GM18858 (cell line): ENCODE data around the gene NCOA3.
"Not testable (repeated sequence)": the region's sequence is repeated elsewhere in the genome, so short reads cannot be mapped to it uniquely, and the experiment has no call there.

Experiments used
- ATAC-seq: cut with Tn5 transposase; IDR thresholded peaks from one replicate; pipeline ENCODE4 v1.9.1; 2021; ENCODE audit not compliant: unreplicated experiment

Gene NCOA3

GRCh38 chr20:47535088-47535487 lies 33.4 kb downstream of the NCOA3 start:
- no peak for ATAC-seq

DNA sequence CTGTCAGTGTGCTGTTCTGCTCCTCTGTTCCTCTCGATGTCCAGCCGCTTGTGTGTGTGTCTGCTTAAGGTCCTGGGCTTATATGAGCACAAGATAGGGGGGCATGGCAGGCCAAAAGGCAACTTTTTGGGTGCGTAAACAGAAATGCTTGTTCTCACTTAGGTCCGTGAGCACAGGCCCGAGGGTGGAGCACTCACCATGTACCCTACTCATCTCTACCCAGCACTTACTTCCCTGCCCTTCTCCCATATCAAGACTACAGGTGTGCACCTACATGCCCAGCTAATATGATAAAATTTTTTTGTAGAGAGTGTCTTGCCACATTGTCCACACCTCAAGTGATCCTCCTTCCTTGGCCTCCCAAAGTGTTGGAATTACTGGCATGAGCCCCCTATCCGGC lies 34.3 kb downstream of the NCOA3 start:
- no peak for ATAC-seq

DNA sequence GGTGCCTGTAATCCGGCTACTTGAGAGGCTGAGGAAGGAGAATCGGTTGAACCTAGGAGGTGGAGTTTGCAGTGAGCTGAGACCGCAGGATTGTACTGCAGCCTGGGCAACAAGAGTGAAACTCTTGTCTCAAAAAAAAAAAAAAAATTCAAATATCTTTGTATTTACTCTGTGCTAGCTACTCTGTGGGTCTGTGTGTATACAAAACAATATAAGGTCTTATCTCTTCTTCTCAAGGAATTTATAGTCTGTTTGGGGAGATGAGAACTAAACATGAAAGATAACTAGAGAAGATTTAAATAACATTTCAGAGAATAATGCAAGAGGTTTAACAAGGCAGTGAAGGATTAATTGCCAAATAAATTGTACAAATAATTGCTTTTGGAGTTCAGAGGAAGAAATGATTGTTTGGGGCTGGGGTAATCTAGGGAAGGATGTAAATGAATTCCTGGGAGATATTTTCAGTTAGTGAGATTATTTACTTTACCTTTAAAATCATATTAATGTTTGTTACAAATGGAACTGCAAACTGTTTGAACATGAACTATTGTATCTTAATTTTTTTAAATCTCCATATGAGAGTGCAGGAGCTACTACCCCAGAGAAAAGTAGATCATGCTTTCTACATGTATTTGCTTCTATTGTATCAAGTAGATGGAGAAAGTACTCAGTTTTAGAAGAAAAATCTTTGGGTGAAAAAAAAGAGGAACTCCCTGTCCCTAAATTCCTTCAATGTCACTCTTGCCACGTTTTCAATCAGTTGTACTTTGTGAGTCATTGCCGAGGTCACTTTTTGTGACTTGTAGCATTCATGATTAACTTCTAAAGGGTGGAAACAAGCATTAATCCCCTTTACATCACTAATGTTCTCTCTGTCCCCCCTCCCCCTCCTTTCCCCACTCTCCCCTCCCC lies 39.0 kb downstream of the NCOA3 start:
- no peak for ATAC-seq

DNA sequence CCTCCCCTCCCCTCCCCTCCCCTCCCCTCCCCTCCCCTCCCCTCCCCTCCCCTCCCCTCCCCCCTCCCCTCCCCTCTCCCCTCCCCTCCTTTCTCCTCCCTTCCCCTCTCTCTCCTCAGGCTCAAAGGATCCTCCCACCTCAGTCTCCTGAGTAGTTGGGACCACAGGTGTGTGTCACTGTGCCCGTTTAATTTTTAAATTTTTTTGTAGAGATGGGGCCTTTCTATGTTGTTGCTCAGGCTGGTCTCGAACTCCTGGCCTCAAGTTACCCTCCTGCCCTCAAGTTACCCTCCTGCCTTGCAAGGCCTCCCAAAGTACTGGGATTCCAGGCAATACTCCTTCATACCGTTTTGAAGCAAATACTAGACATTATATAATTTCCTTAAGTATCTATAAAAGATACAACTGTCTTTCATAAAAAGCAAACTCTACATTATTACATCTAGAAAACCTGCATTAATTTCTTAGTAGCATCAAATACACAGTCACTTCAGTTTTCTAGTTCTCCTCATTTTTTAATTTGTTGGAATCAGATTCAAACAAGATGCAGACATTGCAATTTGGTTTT lies 39.8 kb downstream of the NCOA3 start:
- ATAC-seq = no peak

DNA sequence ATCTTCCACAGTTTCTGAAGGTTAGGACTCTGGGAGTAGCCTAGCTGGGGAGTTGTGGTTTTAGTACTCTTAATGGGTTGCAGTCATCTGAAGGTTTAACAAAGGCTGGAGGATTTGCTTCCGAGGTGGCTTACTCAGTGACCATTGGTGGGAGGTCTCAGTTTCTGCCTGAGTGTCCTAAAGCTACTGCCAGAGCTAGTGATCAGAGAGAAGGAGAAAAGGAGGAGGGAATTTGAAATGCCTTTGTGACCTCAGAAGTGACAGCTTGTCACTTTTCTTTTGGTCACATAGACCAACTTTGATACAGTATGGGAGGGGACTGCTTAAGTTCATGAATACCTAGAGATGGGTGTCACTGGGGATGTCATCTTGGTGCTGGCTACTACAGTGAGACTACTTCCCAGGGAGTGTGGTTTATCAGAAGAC lies 41.3 kb downstream of the NCOA3 start:
- no peak for ATAC-seq

DNA sequence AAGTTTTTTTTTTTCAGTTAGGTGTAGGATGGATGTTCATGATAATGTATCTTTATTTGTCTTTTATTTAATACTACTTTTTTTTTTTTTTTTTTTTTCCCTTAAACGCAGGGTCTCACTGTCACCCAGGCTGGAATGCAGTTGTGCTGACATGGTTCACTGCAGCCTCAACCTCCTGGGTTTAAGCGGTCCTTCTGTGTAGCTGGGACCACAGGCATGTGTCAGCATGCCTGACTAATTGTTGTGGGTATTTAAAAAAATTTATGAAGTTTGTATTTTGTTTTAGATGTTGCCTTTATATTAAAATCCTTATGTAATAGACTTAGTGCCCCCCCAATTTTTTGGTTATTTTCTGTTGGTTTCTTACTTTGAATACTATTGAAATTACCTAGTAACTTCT lies 42.6 kb downstream of the NCOA3 start:
- no peak for ATAC-seq

- no peak for ATAC-seq
Observed at GRCh38 chr20:47544852-47545251, 43.2 kb downstream of the NCOA3 start.

DNA sequence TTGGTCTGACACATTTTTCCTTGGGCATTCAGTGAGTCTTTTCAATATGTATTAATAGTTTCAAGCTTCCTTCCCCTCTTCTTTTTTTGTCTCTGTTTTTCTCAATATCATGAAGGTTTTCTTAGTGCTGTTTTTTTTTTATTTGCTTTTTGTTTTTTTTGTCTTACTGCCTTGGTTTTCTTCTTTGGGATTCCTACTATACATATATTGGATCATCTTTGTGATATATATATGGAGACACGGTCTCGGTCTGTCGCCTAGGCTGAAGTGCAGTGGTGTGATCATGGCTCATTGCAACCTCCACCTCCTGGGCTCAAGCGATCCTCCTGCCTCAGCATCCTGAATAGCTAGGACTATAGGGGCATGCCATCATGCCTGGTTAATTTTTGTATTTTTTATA lies 43.8 kb downstream of the NCOA3 start:
- no peak for ATAC-seq

DNA sequence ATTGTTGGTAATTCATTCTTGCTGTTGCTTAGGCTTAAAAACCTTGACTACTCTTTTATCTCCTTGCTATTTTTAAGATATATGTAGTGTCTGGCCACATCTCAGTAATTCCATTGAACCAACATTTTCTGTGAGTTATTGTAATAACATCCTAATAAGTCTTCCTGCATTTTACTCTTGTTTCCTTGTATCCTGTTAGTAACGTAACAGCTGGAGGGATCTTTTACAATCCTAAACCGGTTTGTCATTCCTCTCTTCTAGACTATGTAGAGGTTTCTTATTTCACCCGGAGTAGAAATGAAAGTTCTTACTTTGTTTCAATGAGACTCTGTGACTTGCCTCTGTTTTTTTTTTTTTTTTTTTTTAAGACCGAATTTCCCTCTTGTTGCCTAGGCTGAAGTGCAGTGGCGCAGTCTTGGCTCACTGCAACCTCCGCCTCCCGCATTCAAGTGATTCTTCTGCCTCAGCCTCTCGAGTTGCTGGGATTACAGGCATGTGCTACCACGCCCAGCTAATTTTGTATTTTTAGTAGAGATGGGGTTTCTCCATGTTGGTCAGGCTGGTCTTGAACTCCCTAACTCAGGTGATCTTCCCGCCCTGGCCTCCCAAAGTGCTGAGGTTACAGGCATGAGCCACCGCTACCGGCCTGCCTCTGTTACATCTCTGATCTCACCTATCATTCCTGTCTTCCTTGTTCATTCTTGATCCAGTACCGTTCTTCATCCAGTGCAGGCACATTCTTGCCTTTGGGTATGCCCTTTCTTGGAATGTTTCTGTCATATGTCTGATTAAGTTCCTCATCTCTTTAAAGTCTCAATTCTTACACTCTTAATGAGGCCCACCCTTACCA lies 44.7 kb downstream of the NCOA3 start:
- no peak for ATAC-seq

GRCh38 chr20:47547034-47547387 lies 45.3 kb downstream of the NCOA3 start:
- no peak for ATAC-seq

DNA sequence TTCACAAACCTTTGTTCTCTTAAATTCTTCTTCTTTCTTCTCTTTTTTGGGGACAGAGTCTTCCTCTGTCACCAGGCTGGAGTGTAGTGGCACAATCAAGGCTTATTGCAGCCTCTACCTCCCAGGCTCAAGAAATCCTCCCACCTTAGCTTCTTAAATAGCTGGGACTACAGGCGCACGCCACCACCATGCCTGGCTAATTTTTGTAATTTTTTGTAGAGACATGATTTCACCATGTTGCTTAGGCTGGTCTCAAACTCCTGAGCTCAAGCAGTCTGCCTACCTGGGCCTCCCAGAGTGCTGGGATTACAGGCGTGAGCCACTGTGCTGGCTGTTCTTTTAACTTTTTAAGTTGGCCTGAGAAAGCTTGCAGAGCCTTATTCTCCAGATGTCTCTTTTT lies 48.0 kb downstream of the NCOA3 start:
- no peak for ATAC-seq

DNA sequence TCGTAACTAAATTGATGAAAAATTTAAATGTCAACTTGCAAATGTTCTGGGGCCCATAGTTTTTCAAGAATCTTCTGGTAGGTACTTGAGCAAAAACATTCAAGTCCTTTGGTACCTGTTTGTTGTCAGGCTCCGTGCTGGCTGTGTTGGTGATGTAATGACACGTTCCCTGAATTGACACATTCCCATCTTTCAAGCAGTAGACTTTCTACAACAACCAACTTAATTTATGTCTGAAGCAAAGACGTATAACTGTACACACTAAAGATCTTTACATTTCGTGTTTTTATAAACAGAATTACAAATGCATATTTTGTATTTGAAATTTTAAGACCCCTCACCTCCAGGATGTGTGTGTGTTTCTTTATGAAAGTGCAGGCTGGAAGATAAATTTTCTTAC lies 49.5 kb downstream of the NCOA3 start:
- no peak for ATAC-seq

- ATAC-seq = no peak
Observed at GRCh38 chr20:47551841-47552240, 50.2 kb downstream of the NCOA3 start.

DNA sequence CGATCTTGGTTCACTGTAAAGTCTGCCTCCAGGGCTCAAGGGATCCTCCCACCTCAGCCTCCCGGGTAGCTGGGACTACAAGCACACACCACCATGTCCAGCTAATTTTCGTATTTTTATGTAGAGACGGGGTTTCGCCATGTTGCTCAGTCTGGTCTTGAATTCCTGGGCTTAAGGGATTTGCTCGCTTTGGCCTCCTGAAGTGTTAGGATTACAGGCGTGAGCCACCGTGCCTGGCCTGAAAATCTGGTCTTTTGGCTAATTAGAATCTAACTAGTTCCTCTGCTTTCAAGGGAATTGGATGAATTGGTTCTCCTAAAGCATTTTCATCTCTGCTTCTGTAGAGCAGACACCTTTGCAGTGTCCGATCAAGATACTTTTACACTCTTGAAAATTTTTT lies 51.3 kb downstream of the NCOA3 start:
- no peak for ATAC-seq

DNA sequence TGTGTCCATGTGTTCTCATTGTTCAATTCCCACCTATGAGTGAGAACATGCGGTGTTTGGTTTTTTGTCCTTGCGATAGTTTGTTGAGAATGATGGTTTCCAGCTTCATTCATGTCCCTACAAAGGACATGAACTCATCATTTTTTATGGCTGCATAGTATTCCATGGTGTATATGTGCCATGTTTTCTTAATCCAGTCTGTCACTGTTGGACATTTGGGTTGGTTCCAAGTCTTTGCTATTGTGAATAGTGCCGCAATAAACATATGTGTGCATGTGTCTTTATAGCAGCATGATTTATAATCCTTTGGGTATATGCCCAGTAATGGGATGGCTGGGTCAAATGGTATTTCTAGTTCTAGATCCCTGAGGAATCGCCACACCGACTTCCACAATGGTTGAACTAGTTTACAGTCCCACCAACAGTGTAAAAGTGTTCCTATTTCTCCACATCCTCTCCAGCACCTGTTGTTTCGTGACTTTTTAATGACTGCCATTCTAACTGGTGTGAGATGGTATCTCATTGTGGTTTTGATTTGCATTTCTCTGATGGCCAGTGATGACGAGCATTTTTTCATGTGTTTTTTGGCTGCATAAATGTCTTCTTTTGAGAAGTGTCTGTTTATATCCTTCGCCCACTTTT lies 52.0 kb downstream of the NCOA3 start:
- ATAC-seq = not testable (repeated sequence)

DNA sequence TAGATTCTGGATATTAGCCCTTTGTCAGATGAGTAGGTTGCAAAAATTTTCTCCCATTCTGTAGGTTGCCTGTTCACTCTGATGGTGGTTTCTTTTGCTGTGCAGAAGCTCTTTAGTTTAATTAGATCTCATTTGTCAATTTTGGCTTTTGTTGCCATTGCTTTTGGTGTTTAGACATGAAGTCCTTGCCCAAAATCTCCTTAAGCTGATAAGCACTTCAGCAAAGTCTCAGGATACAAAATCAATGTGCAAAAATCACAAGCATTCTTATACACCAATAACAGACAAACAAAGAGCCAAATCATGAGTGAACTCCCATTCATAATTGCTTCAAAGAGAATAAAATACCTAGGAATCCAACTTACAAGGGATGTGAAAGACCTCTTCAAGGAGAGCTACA lies 52.6 kb downstream of the NCOA3 start:
- not testable (repeated sequence) for ATAC-seq

GRCh38 chr20:47557218-47557617 lies 55.5 kb downstream of the NCOA3 start:
- ATAC-seq = no peak

DNA sequence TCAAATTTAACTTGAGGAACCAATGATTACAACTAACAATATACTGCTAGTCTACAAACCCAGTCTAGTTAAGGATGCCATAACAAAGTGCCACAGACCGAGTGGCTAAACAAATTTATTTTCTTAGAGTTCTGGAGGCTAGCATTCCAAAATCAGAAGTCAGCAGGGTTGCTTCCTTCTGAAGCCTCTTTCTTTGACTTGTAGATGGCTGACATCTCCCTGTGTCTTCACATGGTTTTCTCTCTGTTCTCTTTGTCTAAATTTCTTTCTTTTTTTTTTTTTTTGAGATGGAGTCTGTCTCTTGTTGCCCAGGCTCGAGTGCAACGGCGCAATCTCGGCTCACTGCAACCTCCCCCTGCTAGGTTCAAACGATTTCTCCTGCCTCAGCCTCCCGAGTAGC lies 56.1 kb downstream of the NCOA3 start:
- no peak for ATAC-seq

DNA sequence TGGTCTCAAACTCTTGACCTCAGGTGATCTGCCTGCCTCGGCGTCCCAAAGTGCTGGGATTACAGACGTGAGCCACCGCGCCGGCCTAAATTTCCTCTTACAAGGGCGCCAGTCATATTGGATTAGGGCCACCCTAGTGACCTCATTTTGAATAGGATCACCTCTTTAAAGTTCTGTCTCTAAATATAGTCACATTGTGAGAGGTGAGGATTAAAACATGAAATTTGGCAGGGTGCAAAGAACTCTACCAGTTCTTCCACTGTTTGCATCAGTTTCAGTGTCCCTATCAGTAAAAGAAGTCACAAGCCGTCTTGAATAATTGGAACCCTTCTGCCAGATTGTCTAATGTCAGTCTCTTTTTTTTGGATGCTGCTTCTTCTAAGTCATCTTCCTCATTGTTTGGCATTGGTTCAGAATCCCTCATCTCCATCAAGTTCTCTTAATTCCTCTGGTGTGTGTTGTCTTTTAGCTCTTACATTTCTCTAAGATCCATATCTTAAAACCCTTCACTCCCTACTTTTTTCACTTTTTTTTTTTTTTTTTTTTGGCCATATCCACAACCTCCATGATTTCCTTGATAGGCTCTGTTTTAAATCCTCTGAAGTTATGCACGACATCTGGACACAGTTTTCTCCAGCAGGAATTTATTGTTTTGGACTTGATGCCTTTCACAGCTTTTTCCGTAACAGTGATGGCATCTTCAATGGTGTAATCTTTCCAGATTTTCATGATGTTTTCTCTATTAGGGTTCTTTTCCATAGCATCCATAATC lies 56.8 kb downstream of the NCOA3 start:
- ATAC-seq = no peak

DNA sequence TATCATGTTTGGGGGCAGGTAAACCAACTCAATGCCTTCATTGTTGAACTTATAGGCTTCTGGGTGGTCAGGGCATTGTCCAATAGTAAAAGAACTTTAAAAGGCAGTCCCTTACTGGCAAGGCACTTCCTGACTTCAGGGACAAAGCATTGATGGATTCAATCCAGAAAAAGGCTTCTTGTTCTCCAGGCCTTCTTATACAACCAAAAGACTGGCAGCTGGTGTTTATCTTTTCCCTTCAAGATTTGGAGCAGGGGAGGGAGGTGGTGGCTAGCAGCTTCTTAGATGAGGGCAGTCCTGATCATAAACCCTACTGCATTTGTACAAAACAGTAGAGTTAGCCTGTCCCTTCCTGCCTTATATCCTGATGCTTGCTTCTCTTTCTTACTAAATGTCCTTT lies 57.5 kb downstream of the NCOA3 start:
- no peak for ATAC-seq

DNA sequence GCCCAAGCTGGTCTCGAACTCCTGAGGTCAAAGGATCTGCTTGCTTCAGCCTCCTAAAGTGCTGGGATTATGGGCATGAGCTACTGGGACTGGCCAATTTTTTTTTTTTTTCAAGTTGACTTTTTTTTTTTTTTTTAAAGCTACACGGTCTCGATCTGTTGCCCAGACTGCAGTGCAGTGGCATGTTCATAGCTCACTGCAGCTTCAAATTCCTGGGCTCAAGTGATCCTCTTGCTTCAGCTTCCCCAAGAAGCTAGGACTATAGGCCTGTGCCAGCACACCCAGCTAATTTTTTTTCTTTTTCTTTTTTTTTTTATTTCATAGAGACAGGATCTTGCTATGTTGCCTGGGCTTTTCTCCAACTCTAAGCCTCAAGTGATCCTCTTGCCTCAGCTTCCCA lies 59.5 kb downstream of the NCOA3 start:
- no peak for ATAC-seq
